Endothelial cell (in vitro differentiated cells): ENCODE results near the gene COMMD10. TPM values are rescaled to one million over a fixed set of nuclear protein-coding genes. Genes with fewer than 3 reads are reported as not detected.

ENCODE experiments used
- DNase-seq: peaks from one replicate; pipeline ENCODE4 v3.0.0; 2021; ENCODE audit warnings: low spot score
- H3K27ac Mint-ChIP-seq: one replicate; pipeline ENCODE4 v1.8.0; 2021; ENCODE audit warnings: mixed read lengths, inconsistent platforms; ENCODE audit not compliant: unreplicated experiment
- H3K27me3 Mint-ChIP-seq: one replicate; pipeline ENCODE4 v1.8.0; 2021; ENCODE audit warnings: mild to moderate bottlenecking, moderate library complexity, mixed read lengths, inconsistent platforms; ENCODE audit not compliant: unreplicated experiment
- H3K36me3 Mint-ChIP-seq: one replicate; pipeline ENCODE4 v1.8.0; 2021; ENCODE audit warnings: mild to moderate bottlenecking, low read depth, mixed read lengths, inconsistent platforms; ENCODE audit not compliant: unreplicated experiment
- H3K4me1 Mint-ChIP-seq: one replicate; pipeline ENCODE4 v1.8.0; 2021; ENCODE audit warnings: mild to moderate bottlenecking, mixed read lengths, inconsistent platforms; ENCODE audit not compliant: unreplicated experiment
- H3K4me3 Mint-ChIP-seq: one replicate; pipeline ENCODE4 v1.8.0; 2021; ENCODE audit warnings: mild to moderate bottlenecking, mixed read lengths, inconsistent platforms; ENCODE audit not compliant: unreplicated experiment
- H3K9me3 Mint-ChIP-seq: one replicate; pipeline ENCODE4 v1.8.0; 2021; ENCODE audit warnings: mixed read lengths, inconsistent platforms; ENCODE audit not compliant: unreplicated experiment
- CTCF ChIP-seq: fragments of 200-600 bp; sonication (generic); IDR thresholded peaks from one replicate; pipeline ENCODE4 v1.5.0; 2021; ENCODE audit warnings: antibody characterized with exemption; ENCODE audit not compliant: unreplicated experiment
- total RNA-seq: library from RNA; stranded (reverse); fragmentation: NEBNext Ultra II Directional; extraction: Animal tissue kit (Norgen Biotek cat#: 25700); gene quantifications from one replicate; pipeline ENCODE4 v1.2.1, GENCODE V29; 2021; ENCODE audit not compliant: unreplicated experiment

COMMD10 gene
- total RNA-seq, 1 donor from 2014 or later: 27.8 TPM

DNA sequence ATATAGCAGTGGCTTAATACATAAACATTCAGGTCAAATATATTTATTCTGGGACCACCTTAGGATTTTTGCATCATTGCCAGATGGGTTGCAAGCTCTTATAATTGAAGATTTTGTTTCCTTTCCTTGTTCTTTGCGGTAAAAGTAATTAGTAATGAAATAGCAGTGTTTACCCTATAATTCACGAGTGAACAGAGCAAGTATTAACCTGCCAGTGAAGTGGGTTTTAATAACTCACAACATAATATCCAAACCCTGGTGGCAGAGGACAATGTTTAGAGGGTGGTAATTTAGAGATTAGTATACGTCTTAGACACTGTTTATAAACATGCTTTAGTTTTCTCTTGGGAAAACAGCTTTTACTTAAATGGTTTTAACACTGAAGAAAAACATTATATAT lies 40.8 kb upstream of the COMMD10 start:
- Mint-ChIP-seq H3K9me3 (no peaks in the 10 kb centered on the region), H3K36me3 (no peaks in the 10 kb centered on the region)
- TF ChIP-seq CTCF: no peak

DNA sequence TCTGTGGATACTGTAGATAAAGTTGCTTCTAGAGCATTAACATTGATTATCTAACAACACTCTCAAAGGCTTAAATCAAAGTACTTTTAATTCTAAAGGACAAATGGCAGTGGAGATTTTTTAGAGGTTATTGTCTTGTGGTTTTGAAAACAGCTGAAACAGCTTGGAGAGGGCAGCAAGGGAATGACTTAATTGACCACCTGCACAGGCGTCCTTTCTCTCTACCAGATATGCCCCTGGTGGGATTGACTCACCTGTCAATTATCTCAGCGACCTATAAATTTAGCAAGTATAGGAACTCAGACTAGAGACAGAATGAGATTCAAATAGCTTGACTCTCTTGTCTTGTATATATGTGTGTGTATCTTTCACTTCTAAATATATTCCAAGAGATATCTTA lies 39.0 kb upstream of the COMMD10 start:
- Mint-ChIP-seq H3K4me3 (no peak overlapping the region), H3K9me3 (no peaks in the 10 kb centered on the region), H3K27ac (no peak overlapping the region), H3K4me1 (no peaks in the 10 kb centered on the region), H3K27me3 (no peaks in the 10 kb centered on the region), H3K36me3 (no peaks in the 10 kb centered on the region)
- DNase-seq: no peak
- TF ChIP-seq CTCF: no peak

More for the DNA sequence above, 40.8 kb upstream of the COMMD10 start:
- no peak overlapping the region for H3K27ac Mint-ChIP-seq
- peaks cover 1% of the 10 kb centered on the region for H3K4me1 Mint-ChIP-seq
- H3K27me3 Mint-ChIP-seq: no peaks in the 10 kb centered on the region
- DNase-seq: no peak
- H3K4me3 Mint-ChIP-seq: no peak overlapping the region

DNA sequence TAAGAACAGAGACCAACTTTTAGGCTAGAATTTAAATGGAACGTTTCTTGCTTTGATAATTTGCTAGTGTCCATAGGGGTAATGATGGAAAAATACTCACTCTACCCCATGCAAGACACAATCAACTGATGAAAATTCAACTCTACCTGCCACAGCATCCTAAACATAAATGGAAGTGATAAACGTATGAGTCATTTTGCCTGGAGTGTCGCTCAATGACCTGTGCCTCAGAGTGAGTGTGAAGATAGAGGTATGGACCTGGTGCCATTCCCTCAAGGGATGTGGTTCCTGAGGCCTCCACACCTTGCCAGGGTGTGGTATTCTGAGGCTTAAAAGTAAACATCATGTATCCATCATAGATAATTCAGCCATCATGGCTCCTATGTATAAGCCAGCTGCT lies 38.6 kb upstream of the COMMD10 start:
- H3K4me3 Mint-ChIP-seq: no peak overlapping the region
- H3K9me3 Mint-ChIP-seq: no peaks in the 10 kb centered on the region
- no peaks in the 10 kb centered on the region for H3K4me1 Mint-ChIP-seq
- no peak overlapping the region for H3K27ac Mint-ChIP-seq
- no peaks in the 10 kb centered on the region for H3K27me3 Mint-ChIP-seq
- DNase-seq: no peak
- no peak for TF ChIP-seq CTCF
- H3K36me3 Mint-ChIP-seq: no peaks in the 10 kb centered on the region

- no peak for DNase-seq
These were observed 38.0 kb upstream of the COMMD10 start for GRCh38 chr5:116046823-116047222.

More at GRCh38 chr5:116046823-116047222, 38.0 kb upstream of the COMMD10 start:
- Mint-ChIP-seq H3K27ac (no peak overlapping the region), H3K9me3 (no peaks in the 10 kb centered on the region), H3K4me1 (no peaks in the 10 kb centered on the region), H3K4me3 (no peak overlapping the region), H3K36me3 (no peaks in the 10 kb centered on the region), H3K27me3 (no peaks in the 10 kb centered on the region)
- TF ChIP-seq CTCF: no peak
